Activated CD8-positive, alpha-beta memory T cell treated with anti-CD3 and anti-CD28 coated beads for 4 hours (primary cell): ENCODE data around the gene PIK3CB.
"Not testable (repeated sequence)": the region's sequence is repeated elsewhere in the genome, so short reads cannot be mapped to it uniquely, and the experiment has no call there.

Source experiments
- DNase-seq, 2 donors: peaks; one replicate each; pipeline ENCODE4 v3.0.0-alpha.2; 2020; ENCODE audit warnings: low read depth in 2 of 2

The PIK3CB gene

GRCh38 chr3:138681463-138682220 is 153.1 kb downstream of the PIK3CB start:
- DNase-seq = no peak

GRCh38 chr3:138680974-138681373 is 153.8 kb downstream of the PIK3CB start:
- not testable (repeated sequence) for DNase-seq

DNA sequence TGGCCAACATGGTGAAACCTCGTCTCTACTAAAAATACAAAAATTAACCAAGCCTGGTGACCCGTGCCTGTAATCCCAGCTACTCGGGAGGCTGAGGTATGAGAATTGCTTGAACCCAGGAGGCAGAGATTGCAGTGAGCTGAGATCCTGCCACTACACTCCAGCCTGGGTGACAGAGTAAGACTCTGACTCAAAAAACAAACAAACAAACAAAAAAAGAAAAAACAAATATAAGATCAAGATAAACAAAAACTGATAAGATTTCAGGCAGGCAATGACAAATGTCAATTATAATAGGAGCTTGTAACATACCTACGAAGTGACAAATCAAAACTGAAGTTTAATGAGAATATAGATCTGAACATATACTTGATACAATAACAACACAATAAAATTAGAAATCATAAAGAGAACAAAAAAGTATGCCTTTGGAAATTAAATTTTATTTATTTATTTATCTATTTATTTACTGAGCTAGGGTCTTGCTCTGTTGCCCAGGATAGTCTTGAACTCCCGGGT is 155.8 kb downstream of the PIK3CB start:
- DNase-seq = no peak

- no peak for DNase-seq
Measured at GRCh38 chr3:138678086-138678485, 156.6 kb downstream of the PIK3CB start.

DNA sequence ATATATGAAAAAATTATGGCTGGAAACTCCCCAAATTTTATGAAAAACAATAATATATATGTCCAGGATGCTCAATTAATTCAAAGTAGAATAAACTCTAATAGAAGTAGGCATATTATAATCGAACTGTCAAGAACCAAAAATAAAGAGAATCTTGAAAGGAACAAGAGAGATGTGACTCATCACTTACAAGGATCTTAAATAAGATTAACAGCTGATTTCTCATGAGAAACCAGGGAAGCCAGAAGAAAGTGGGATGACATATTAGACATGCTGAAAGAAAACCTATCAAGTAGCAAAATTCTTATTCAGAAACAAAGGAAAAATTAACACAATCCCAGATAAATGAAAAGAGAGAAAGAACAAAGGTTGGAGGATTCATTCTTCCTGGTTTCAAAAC is 159.3 kb downstream of the PIK3CB start:
- DNase-seq = no peak

DNA sequence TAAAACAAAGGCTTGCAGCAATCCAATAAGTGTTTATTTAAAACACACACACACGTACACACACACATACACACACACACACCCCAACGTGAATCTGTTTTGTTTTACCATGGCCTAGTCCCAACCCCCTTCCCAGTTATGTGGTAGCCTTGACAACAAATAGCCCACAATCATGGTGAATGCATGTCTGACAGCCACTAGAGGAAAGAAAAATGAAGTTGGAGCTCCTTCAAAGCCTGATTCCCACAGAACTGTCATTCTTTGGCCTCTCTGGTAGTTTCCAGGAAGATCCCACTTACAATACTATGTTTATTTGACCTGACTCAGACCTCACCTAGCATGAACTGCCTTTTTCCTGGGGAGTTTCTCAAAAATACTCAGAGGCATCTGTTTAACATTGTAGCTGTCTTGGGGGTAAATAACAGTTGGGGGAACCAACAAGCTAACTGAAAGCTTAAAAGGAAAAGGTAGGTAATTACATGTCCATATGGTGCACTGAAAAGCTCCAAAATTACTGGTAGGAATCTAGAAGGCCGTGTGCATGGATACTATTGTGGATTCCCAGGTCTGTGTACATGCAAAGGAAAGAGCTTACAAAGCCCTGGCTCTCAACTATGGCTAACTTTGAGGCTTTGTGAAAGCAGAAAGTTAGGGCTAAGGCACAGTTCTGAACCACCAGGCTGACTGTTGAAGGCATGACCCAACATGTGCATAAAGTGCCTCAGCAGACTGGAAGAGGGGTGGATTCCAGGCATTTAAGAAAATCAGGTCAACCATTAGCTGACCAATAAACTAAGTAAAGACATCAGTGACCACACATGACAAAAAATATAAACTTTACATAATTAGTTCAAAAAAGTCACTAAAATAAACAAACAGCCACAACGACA is 160.8 kb downstream of the PIK3CB start:
- no peak for DNase-seq

GRCh38 chr3:138670407-138670806 is 164.3 kb downstream of the PIK3CB start:
- no peak for DNase-seq

DNA sequence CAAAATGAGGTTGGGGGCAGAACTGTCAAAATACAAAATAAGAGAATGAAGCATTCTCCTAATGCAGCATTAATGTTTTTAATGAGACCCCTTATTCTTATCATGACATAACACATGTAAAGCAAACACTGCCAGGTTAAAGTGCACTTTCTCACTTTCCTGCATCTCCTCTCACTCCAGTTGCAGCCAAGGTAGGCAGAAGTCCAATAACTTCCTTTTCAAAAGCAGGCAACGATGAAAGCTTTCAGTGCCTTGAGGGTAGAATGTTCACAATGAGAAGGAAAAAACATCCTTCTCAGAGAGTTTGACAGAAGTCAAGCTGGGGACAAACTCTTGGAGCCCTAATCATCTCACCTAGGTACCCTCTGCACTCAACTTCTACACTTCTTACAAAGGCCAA is 166.6 kb downstream of the PIK3CB start:
- DNase-seq = no peak

GRCh38 chr3:138657508-138657907 is 177.2 kb downstream of the PIK3CB start:
- DNase-seq = no peak

- DNase-seq = no peak
Measured at GRCh38 chr3:138653567-138653966, 181.2 kb downstream of the PIK3CB start.

DNA sequence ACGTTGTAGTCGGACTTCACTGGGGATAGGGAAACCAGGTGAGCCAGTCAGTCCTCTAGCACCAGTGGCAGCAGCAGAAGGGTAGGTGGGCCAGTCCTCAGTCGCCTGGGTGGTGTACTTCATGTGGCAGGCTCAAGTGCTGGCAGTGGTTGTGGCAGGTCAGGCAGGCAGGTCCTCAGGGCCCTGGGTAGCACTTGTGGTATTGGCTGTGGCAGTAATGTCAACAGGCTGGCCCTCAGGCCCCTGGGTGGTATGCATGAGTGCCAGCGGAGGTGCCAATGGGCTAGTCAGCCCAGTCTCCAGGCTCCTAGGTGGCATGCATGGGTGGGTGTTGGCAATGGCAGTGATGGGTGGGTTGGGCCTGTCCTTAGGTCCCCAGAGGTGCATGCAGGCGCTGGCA is 185.6 kb downstream of the PIK3CB start:
- DNase-seq = no peak

- DNase-seq = no peak
Measured at GRCh38 chr3:138646513-138646912, 188.2 kb downstream of the PIK3CB start.

DNA sequence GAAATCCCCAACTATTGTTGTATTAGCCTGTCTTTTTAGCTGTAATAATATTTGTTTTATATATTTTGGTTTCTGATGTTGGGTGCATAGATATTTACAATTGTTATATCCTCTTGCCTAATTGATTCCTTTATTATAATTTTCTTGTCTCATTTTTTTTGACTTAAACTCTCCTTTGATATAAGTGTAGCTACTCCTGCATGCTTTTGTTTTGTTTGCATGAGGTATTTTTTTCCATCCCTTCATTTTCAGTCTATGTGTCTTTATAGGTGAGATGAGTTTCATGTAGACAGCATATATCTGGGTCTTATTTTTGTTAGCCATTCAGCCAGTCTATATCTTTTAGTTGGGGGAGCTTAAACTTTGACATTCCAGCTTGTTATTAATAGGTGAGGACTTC is 188.7 kb downstream of the PIK3CB start:
- no peak for DNase-seq

- DNase-seq = no peak
Measured at GRCh38 chr3:138642927-138643253, 191.8 kb downstream of the PIK3CB start.

GRCh38 chr3:138642226-138642926 is 192.4 kb downstream of the PIK3CB start:
- DNase-seq = no peak

- no peak for DNase-seq
Measured at GRCh38 chr3:138640537-138640936, 194.2 kb downstream of the PIK3CB start.

GRCh38 chr3:138638641-138639040 is 196.1 kb downstream of the PIK3CB start:
- no peak for DNase-seq

DNA sequence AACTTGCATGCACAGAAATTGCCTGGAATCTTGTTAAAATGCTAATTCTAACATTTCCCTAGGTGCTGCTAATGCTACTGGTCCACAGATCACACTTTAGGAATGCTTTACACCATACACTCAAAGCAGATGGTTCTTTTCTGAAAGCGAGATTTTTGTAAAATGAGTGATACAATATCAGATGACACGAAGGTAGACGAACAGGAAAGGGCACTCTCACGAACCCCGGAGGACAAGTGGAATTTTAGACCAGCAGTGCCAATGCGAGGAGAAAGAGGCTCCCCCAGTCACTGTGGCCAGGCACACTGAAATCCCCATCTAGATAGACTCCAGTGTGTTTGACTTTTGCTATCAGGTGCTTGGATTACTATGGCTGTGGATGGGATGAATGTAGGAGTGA is 205.2 kb downstream of the PIK3CB start:
- DNase-seq = no peak

DNA sequence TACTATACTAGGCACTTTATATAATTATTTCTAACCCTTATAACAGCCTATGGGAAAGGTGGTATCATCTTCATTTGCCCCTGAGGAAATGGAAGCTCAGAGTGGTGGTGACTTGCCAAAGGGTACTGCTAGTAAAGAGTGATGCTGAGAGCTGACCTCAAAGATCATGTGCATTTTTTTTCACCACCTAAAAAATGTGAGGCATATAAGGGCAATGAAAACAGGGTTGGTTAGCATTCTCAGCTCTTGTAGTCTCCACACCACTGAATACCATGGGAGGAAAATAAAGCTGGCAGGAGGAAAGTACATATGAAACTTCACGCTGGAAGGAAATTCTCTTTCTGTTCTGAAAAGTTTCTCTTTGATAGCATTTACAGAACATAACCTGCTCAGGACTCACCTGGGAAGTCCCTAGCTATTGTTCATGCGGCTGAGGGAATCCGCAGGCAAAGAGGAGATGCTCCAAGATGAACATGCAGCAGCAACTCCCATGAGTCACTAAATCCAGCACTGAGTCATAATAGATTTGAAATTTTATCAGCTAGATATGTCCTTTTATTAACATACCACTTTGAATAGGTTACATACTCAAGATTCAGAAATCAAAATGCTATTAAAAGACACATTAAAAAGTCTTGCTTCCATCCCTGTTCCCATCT is 208.9 kb downstream of the PIK3CB start:
- DNase-seq = no peak

DNA sequence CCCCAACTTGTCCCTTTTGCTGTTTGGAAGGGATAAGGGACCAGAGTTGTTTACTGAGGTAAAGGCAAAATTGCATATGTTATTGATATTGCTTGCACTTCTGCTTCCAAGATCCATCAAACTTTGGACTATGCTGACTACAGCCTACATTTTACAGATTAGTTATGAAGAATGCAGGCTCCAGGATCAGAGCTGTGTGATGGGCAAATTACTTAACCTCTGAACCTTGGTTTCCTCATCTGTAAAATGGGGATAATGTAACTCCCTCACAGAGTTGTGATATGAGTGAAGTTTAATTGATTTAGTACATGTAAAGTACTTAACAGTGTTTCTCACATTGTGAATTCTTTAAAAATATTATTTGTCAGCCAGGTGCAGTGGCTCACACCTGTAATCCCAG is 210.2 kb downstream of the PIK3CB start:
- no peak for DNase-seq

- no peak for DNase-seq
Measured at GRCh38 chr3:138620431-138620830, 214.3 kb downstream of the PIK3CB start.

DNA sequence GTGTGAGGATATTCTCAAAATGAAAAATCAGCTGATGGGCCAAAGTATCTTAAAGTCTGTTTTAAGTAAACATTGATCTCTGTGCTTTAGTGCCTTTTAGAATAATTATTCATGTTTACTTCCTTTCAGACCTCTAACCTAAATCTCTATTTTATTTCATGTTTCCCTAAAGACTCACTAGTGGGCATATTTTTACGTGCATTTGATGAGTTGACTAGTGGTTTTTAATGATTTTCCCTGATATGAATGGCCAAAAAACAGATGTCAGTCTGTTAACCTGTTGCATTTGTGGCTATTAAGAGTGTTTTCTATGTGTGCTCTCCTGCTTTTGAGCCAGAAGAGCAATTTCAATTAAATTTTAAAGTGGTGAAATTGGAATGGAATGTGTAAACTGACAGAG is 219.3 kb downstream of the PIK3CB start:
- no peak for DNase-seq
